K562 (cell line): ENCODE data around the gene FOXN1. TPM values are rescaled to one million over a fixed set of nuclear protein-coding genes. Genes with fewer than 3 reads are reported as not detected.
A peak's percentile ranks its signal among the peaks of the same experiment; 100 is the strongest.

ENCODE experiments used
- AFF1 ChIP-seq, 2 experiments: fragments of 450-650 bp; IDR thresholded peaks; 2 replicates each; pipeline ENCODE4 v1.6.1; 2018; ENCODE audit warnings: mild to moderate bottlenecking in 2 of 2, low read depth in 1 of 2; ENCODE audit not compliant: partially characterized antibody in 2 of 2
- CBX3 ChIP-seq, 2 experiments: IDR thresholded peaks; 1 replicate in 1 of 2; 2 replicates in 1 of 2; pipeline ENCODE4 v1.6.1; 2012; ENCODE audit warnings: inconsistent platforms in 2 of 2, low read length in 2 of 2, borderline replicate concordance in 1 of 2, control low read depth in 1 of 2
- CCNT2 ChIP-seq: IDR thresholded peaks from 2 replicates; pipeline ENCODE4 v1.6.1; 2011; ENCODE audit warnings: borderline replicate concordance, low read depth, mild to moderate bottlenecking, moderate library complexity, mixed read lengths, low read length; ENCODE audit not compliant: insufficient read length; ENCODE audit errors: extremely low read depth
- CHD2 ChIP-seq: IDR thresholded peaks from 2 replicates; pipeline ENCODE4 v1.6.1; 2011; ENCODE audit warnings: low read depth, low read length
- CXXC5 ChIP-seq: fragments of 250-450 bp; sonication (Bioruptor Pico); IDR thresholded peaks from 2 replicates; pipeline ENCODE4 v1.8.0; 2022; ENCODE audit warnings: inconsistent platforms, mild to moderate bottlenecking, moderate library complexity
- IFI16 ChIP-seq: fragments of 250-450 bp; sonication (Bioruptor Pico); IDR thresholded peaks from 2 replicates; pipeline ENCODE4 v2.1.2; 2022; ENCODE audit warnings: mild to moderate bottlenecking, inconsistent platforms
- KDM4B ChIP-seq, 2 experiments: fragments of 450-650 bp in 1 of 2; sonication (generic) in 1 of 2; IDR thresholded peaks; 2 replicates each; pipeline ENCODE4 v1.6.1; 2016 to 2017; ENCODE audit warnings: borderline replicate concordance in 2 of 2, antibody characterized with exemption in 1 of 2, low read depth in 1 of 2, mild to moderate bottlenecking in 1 of 2
- KHSRP ChIP-seq: fragments of 450-650 bp; IDR thresholded peaks from 2 replicates; pipeline ENCODE4 v1.6.1; 2017
- LEF1 ChIP-seq: fragments of 450-650 bp; IDR thresholded peaks from 2 replicates; pipeline ENCODE4 v1.6.1; 2016; ENCODE audit warnings: mild to moderate bottlenecking
- NFRKB ChIP-seq: fragments of 450-650 bp; IDR thresholded peaks from 2 replicates; pipeline ENCODE4 v1.6.1; 2016; ENCODE audit warnings: low read depth
- NFXL1 ChIP-seq: fragments of 450-650 bp; formaldehyde crosslinking; IDR thresholded peaks from 2 replicates; pipeline ENCODE4 v1.4.0; 2021; ENCODE audit warnings: mild to moderate bottlenecking
- POLR2B ChIP-seq: fragments of 450-650 bp; IDR thresholded peaks from 2 replicates; pipeline ENCODE4 v1.6.1; 2018; ENCODE audit warnings: low read depth; ENCODE audit not compliant: partially characterized antibody
- PPARD ChIP-seq: fragments of 250-450 bp; sonication (Bioruptor Pico); IDR thresholded peaks from 2 replicates; pipeline ENCODE4 v1.8.0; 2022; ENCODE audit warnings: inconsistent platforms, mild to moderate bottlenecking, moderate library complexity
- RERE ChIP-seq: sonication (generic); formaldehyde crosslinking; IDR thresholded peaks from 2 replicates; pipeline ENCODE4 v1.8.0; 2023; ENCODE audit warnings: missing genetic modification reagents, mild to moderate bottlenecking, borderline replicate concordance
- SIRT6 ChIP-seq: IDR thresholded peaks from one replicate; pipeline ENCODE4 v1.6.1; 2012; ENCODE audit warnings: low read depth, mild to moderate bottlenecking, control low read depth, inconsistent platforms, low read length, moderate library complexity
- TRIM28 ChIP-seq: fragments of 450-650 bp; IDR thresholded peaks from 2 replicates; pipeline ENCODE4 v1.6.1; 2017
- USF2 ChIP-seq: sonication (generic); formaldehyde crosslinking; IDR thresholded peaks from 2 replicates; pipeline ENCODE4 v1.5.0; 2020; ENCODE audit warnings: missing genetic modification reagents
- ZNF134 ChIP-seq: fragments of 250-450 bp; sonication (Bioruptor Pico); conservative IDR thresholded peaks from 2 replicates; pipeline ENCODE4 v1.4.0; 2020
- ZNF174 ChIP-seq: fragments of 250-450 bp; sonication (Bioruptor Pico); IDR thresholded peaks from 2 replicates; pipeline ENCODE4 v1.4.0; 2020; ENCODE audit warnings: mild to moderate bottlenecking
- ZNF75A ChIP-seq: fragments of 450-650 bp; formaldehyde crosslinking; IDR thresholded peaks from 2 replicates; pipeline ENCODE4 v1.4.0; 2020; ENCODE audit warnings: mild to moderate bottlenecking
- polyA plus RNA-seq, 8 experiments: library from polyadenylated mRNA; depleted of rRNA in 4 of 8; stranded (reverse) in 5 of 8; unstranded in 3 of 8; fragments of >200 nt; fragmentation: Nextera tagmentation in 2 of 8; fragmentation: Illumina TruSeq in 1 of 8; extraction: Ambion mirVana in 2 of 8; extraction: Trizol in 1 of 8; gene quantifications; 2 replicates each; pipeline versions ENCODE4 v1.2.1 to v1.2.3, GENCODE V29; 2011 to 2014; ENCODE audit warnings: inconsistent platforms in 1 of 8, missing spikeins in 1 of 8
- total RNA-seq, 7 experiments: library from RNA; depleted of rRNA in 6 of 7; stranded (reverse); fragments of >200 nt in 6 of 7; fragmentation: Illumina TruSeq in 2 of 7; extraction: Trizol in 2 of 7; gene quantifications; 2 replicates each; pipeline versions ENCODE4 v1.2.1 to v1.2.3, GENCODE V29; 2011 to 2021; ENCODE audit warnings: low replicate concordance in 1 of 7

Gene FOXN1
- total and polyA plus RNA-seq, 9 of the 15 experiments (the other 6 are each of a cell fraction or from before 2014, with no cell fraction given): not detected

DNA sequence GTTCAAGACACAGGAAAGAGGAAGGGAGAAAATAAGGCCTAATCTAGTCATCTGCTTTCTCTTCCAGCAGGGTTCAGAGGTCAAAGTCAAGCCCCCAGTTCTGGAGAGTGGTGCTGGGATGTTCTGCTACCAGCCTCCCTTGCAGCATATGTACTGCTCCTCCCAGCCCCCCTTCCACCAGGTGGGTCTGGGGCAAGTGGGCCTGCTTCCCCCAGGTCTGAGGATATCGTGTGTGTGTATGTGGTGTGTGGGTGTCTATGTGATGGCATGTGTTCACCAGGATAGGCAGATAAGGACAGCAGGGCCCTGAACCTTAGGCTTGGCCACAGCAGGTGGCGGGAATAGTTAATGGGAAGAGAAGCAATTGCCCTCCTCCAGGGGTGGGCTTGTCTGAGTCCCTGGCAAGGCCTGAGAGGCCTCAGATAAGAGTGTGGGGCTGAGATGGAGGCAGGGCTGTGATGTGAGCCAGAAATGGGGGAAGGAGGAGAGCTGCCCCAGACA lies 21.1 kb downstream of the FOXN1 start (continued):
- TF ChIP-seq SIRT6: no peak
- peak; percentile 71; the same call in 1 of the 2 replicates for TF ChIP-seq KHSRP
- TF ChIP-seq ZNF75A: no peak
- no peak for TF ChIP-seq ZNF174
- TF ChIP-seq TRIM28: peak; percentile 97
- no peak for TF ChIP-seq USF2 (CRISPR knock-in tag)
- peak; percentile 67 for TF ChIP-seq CCNT2
- TF ChIP-seq LEF1: peak; percentile 85
- TF ChIP-seq PPARD (CRISPR knock-in tag): no peak
- TF ChIP-seq NFXL1 (CRISPR knock-in tag): no peak
- no peak for TF ChIP-seq CHD2
- TF ChIP-seq ZNF134 (CRISPR knock-in tag): 0 out of 2 replicates have a peak, but pooled peaks have one; percentile 22
- TF ChIP-seq KDM4B (IDR thresholded peaks at IDR 0.05; ENCODE audit: borderline replicate concordance in 2 of 2, low read depth in 1 of 2): no peak
- peak in 1 of 2 experiments; percentile 59 for TF ChIP-seq AFF1 (IDR thresholded peaks at IDR 0.05; ENCODE audit: low read depth in 1 of 2, partially characterized antibody in 2 of 2)
- peak in 1 of 2 experiments; percentile 91; a peak in 2 of 3 replicates for TF ChIP-seq CBX3 (IDR thresholded peaks at IDR 0.05; ENCODE audit: borderline replicate concordance in 1 of 2, low read length in 2 of 2)
- TF ChIP-seq POLR2B: no peak
- no peak for TF ChIP-seq NFRKB
- TF ChIP-seq CXXC5 (CRISPR knock-in tag): peak; percentile 73
- no peak for TF ChIP-seq RERE (CRISPR knock-in tag)
- no peak for TF ChIP-seq IFI16 (CRISPR knock-in tag)
